ENCODE data around the gene LYPD6.

DNA sequence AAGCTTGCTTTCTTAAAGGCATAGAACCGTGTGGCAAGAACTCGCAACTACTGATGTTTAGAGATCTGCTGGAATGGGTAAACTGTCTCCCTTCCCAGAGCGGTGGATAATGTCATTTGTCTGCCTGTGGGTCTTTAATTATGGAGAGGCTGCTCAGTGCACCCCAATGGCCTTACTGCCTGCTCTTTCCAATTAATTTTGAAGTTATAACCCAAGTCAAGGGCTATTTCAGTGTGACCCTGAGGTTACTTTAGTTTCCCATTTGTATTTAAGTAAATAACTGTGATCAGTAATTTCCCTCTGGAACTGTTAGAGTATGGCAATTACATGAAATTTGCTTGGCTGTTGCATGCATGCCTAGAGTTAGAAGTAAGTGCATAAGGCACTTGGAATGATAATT is 48.9 kb upstream of the LYPD6 start:
- TF ChIP-seq, protein P1, sequence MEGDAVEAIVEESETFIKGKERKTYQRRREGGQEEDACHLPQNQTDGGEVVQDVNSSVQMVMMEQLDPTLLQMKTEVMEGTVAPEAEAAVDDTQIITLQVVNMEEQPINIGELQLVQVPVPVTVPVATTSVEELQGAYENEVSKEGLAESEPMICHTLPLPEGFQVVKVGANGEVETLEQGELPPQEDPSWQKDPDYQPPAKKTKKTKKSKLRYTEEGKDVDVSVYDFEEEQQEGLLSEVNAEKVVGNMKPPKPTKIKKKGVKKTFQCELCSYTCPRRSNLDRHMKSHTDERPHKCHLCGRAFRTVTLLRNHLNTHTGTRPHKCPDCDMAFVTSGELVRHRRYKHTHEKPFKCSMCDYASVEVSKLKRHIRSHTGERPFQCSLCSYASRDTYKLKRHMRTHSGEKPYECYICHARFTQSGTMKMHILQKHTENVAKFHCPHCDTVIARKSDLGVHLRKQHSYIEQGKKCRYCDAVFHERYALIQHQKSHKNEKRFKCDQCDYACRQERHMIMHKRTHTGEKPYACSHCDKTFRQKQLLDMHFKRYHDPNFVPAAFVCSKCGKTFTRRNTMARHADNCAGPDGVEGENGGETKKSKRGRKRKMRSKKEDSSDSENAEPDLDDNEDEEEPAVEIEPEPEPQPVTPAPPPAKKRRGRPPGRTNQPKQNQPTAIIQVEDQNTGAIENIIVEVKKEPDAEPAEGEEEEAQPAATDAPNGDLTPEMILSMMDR (IDR thresholded peaks at IDR 0.05) = no peak
- no peak for TF ChIP-seq EZH2 (IDR thresholded peaks at IDR 0.05; ENCODE audit: borderline replicate concordance, insufficient read depth, low read depth, low read length, poor library complexity, severe bottlenecking)
